Stimulated activated CD4-positive, alpha-beta T cell treated with anti-CD3 and anti-CD28 coated beads, Interleukin-2, amount 100 ng/mL, for 48 hours (primary cell): ENCODE results near the gene ELMO1.
"Not testable (repeated sequence)": the region's sequence is repeated elsewhere in the genome, so short reads cannot be mapped to it uniquely, and the experiment has no call there.

Source experiments
- DNase-seq, 2 donors: peaks; one replicate each; pipeline ENCODE4 v3.0.0-alpha.2; 2020

Gene ELMO1

DNA sequence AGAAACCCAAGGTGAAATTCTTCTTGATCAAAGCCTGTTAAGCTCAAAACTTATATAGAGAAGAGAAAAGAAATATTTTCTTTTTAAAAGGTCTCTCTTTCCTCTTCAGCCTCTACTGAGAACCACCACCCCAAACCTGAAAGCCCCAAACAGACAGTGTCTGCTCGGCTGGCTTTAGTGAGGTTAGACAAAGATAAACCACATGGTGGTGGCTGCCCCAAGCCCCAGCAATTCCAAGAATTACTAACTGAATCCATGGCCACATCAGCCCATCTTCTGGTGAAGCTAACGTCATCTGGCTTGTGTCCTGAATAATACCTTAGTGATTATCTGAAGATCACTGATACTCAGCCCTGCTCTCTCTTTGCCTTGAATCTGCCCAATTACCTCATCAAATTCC lies 275.0 kb downstream of the ELMO1 start:
- no peak for DNase-seq

DNA sequence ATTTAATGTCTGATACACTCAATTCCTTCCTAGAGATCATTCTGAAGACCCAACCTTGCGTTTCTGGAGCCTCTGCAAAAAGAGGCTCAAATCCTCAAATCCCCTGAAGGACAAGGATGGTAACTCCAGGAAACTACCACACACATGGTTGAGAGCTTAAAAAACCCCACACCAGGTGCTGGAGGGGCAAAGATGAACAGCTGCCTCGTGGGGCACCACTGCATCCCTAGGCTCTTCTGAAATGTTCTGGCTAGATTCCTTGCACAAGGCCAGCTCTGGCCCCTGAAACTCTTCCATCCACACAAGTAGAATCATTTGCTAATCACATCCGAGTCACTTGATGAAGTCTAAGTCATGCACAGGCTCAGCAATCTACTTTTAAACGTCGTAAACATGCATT lies 286.6 kb downstream of the ELMO1 start:
- DNase-seq: no peak

DNA sequence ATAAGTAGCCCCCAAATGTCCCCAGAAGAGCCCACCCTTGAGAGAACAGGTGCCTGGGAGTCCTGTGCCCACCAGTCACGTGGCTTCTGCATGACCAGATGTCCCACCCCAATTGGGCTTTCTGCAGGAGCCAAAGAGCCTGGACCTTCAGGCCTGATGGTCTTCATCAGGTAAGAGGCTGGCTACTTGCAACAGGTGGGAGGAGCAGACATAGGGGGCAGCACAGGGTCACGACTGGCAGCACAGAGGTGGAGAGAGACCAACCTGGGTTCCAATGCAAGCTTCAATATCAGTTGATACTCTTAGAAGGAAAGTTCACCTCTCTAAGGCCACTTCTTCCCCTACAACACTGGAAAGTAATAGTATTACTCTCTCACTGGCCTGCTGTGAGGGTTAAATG lies 288.0 kb downstream of the ELMO1 start:
- DNase-seq: no peak

DNA sequence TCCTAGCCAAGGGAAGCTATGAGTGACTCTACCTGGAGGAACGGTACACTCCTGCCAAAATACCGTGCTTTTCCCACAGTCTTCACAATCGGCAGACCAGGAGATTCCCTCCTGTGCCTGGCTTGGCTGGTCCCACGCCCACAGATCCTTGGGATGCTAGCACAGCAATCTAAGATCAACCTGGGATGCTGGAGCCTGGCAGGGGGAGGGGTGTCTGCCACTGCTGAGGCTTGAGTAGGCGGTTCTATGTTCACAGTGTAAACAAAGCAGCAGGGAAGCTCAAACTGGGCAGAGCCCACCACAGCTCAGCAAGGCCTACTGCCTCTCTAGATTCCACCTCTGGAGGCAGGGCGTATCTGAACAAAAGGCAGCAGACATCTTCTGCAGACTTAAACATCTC lies 295.3 kb downstream of the ELMO1 start:
- DNase-seq: no peak

DNA sequence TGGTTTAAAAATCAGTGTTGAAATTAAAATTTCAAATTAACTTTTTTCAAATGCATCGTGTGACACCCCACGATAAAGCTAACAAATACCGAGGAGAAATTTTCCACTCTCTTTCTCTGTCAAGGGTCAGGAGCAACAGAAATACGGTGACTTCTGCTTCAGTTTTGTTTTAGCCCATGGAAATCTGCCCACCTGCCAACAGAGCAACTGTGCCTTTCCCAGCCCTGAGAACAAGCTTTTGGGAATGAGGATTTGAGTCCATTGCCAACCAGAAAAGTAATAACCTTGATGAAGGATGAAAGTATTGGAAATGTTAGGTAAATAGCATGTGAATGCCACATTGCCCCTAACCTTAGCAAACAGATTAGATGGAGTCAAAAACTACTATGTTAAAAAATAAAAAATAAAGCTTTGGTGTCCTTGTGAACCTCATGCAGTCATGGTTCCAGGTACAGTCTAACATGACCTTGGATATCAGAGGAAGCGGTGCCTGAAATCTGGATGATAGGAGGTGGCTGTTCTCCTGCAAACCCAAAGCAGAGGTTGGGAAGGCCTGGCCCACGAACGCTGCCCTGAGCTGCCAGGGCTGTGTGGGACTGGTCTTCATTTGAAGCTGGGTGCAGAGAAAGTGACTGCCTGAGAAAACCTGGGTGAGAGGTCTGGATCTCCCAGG lies 296.8 kb downstream of the ELMO1 start:
- DNase-seq: no peak

DNA sequence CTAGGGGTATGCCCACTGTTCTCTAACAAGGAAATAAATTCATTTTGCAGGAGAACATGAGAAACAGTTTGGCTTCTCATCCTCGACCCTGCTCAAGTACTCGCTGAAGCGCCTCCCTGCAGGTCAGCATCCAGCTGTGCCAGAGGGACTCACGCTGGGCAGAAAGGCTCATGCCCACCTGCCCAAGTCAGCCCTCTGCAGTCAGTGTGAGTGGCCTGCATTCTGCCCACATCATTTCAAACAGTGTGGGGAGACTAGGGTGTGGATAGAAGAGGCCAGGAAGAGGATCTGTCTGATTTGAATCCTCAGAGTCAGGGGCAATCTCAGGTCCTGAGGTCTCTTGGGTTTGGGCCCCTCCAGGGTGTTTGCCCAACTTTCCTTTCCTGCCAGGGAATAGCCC lies 297.8 kb downstream of the ELMO1 start:
- DNase-seq: no peak

DNA sequence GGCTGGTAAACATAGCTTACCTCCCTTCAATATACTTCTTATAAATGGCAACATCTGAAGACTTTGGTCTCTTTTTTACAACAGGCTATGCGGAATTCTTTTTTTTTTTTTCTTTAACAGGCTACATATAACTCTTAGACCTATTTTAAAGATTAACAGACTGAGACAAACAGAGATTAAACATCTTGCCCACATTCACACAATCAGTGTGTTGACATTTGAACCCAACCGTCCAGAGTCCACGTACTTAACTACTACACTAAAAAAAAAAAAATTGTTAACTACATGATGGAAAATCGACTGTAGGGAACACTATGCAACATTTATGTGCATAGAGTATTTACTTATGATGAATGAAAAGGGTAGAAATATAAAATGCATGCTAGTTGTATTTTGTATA lies 298.5 kb downstream of the ELMO1 start:
- DNase-seq: no peak

DNA sequence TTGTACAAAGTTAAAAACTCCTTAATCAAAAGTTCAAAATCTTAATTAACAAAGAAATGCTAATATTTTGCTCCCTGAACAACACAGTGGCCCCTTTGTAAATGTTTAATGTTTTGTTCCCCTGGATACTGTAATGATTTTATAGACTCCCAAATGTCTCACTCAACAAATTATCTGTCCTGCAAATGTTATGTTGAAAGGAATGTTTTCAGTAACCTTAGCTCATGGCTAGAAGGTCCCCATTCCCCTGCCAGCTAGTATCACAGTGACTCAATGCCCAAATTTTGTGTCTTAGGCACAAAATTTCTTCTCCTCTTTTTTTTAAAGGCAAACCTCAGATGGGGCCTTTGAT lies 298.9 kb downstream of the ELMO1 start:
- no peak for DNase-seq

DNA sequence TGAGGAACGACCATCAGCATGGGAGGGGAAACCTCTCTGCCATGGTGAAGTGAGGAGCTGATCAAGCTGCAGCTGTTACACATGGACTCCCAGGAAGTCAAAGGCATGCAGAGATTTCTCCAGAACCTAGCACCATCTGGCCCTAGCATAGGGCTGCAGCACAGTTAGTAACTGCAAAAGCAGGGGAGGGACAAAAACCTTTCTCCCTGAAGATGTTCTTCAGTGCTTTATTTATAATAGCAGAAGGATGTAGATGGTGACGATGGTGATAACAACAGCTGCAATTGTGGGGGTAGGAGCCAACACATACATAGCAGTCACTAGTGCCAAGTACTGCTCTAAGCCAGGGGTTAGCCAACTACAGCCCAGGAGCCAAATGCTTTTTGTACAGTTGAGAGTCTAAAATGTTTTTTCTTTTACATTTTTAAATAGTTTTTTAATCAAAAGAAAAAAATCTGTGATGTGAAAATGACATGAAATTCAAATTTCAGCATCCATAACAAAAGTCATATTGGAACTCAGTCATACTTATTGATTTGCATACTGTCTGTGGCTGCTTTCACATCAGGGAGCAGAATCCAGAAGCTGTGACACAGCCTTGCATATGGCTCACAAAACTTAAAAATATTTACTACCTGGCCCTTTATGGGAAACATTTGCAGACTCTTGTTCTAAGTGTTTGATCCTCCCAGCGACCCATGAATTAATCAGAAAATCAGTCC lies 299.5 kb downstream of the ELMO1 start:
- DNase-seq: no peak

DNA sequence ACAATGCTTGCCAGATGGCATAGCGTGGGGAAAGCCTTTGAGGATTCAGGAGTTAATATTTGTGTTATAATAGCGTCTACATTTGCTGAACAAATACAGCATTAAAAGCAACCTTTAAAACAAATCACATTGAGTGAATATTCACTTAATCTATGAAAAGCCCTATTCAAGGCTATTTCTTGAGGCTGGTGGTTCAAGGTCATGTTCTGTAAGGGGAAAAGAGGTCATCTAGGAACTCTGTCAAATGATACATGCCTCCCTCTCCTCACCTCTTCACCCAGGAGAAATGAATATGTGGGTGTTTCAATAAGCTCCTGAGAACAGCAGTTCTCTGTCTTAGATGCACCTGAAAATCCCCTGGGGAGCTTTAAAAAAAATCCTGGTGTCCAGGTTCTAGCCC lies 303.0 kb downstream of the ELMO1 start:
- DNase-seq: no peak

DNA sequence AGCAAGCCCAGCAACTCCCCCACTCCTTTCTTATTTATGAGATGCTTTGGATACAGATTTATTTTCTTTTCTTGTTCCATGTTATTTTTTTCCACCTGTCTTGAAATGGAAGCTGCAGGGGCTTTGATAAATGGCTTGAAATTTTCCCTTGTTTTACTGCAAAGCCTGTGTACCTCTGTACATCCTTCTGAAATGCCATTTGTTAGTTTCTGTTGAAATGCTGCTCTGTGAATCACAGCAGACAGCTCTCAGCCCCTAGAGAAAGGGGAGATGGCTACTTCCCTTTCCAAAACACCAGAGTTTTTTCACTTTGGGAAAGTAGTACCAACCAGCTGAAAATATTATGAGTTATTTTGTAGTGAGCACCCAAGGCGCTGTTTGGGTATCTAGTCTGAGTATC lies 304.2 kb downstream of the ELMO1 start:
- no peak for DNase-seq

DNA sequence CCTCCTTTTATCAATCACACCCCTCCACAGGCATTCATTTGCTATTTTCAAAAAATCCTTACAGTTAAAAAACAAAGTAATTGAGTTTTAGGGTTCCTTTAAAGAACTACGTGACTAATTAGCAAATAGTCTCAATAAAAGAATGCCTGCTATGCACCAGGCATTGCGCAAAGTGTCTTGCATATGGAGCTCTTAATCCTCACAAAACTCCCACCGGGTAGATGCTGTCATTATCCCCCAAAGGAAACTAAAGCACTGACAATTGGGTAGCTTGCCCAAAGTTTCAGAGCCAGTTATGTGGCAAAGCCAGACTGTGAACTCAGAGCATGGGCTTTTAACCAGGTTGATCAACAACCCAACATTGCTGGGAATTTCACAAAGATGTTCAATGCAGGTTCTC lies 305.7 kb downstream of the ELMO1 start:
- DNase-seq: no peak

DNA sequence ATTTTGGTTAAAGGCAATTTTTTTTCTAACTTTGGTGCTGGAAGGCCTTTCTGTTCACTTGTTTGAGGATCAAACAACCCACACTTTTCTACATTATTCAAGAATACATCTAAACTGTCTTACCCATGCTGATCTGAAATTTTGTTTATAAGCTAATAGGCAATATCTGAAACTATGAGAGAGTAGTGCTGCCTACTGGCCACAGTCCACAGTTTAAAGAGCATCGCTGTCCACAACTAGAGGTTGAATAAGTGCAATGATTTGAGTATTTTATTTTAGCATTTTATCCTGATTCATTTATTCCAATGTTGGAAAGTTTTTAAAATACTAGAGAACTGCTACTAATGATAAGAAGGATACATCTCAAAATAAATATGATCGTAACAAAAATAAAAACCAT lies 306.9 kb downstream of the ELMO1 start:
- DNase-seq: no peak

DNA sequence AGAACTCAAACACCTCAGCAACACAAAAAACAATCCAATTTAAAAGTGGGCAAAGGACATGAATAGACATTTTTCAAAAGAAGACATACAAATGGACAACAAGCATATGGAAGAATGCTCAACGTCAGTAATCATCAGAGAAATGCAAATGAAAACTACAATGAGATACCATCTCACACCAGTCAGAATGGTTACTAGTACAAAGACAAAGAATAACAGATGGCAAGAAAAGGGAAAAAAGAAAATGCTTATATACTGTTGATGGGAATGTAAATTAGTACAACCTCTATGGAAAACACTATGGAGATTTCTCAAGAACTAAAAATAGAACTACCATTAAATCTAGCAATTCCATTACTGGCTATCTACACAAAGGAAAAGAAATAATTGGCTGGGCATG lies 314.8 kb downstream of the ELMO1 start:
- DNase-seq: not testable (repeated sequence)

DNA sequence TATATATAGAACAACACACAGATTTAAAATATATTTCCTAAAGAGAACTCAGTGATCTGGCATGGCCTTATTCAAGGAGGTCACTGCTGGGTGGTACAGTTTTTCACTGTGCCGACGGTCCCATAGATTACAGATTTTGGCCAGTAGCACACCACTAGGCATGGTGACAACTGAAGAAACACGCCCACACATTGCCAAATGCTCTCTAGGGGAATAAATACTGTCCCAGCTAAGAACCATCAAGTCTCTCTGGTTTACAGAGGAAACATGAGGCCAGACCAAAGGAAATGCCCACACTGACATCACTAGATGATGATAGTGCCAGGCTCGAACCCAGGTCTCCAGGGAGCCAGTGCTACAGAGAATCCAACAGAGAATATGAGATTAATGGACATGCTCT lies 316.8 kb downstream of the ELMO1 start:
- no peak for DNase-seq

DNA sequence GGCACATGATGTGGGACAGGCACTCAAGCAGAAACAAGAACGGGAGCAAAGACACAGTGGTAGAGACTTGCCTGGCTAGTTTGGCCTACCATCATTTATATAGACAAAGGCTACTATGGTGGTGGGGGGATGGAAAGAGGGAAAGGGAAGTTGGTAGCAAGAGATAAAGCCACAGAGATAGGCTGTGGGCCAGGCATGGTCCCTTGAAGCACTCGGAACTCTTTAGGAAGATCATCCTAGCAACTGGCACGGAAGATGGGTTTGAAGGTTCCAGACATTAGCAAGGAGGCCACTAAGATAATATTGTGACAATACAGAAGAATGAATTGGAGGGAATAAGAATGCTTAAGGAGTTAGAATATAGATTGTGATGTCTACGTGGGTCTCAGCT lies 319.6 kb downstream of the ELMO1 start:
- no peak for DNase-seq

DNA sequence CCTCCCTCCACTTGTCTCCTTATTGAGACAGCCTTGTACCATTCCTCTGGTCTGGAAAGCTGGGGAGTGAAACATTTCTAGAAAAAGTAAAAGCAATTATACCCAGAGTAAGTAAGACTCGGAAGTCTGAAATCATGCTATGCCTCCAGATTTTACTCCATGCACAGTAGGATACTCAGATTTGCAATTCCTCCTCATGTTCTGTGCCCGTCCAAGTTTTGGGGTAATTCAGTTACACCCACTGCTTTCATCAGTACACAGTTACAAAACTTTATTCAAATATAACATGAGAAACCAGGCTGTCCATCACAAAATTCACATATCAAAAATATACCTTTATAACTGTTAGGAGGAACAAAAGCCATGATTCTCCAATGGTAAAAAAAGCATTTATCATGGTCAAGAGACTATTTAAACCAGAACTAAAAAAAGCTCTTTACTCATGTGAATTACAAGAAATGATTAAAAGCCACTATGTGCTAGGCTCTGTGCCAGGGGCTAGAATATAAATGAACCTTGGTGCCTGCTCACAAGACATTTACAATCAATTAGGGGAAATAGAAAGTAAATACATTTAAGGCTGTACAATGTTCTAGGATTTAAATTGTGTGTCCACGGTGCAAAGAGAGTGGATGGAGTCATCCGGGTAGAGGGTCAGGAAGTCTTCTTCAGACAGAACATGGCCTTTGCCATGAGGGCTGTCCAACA lies 320.2 kb downstream of the ELMO1 start:
- no peak for DNase-seq

DNA sequence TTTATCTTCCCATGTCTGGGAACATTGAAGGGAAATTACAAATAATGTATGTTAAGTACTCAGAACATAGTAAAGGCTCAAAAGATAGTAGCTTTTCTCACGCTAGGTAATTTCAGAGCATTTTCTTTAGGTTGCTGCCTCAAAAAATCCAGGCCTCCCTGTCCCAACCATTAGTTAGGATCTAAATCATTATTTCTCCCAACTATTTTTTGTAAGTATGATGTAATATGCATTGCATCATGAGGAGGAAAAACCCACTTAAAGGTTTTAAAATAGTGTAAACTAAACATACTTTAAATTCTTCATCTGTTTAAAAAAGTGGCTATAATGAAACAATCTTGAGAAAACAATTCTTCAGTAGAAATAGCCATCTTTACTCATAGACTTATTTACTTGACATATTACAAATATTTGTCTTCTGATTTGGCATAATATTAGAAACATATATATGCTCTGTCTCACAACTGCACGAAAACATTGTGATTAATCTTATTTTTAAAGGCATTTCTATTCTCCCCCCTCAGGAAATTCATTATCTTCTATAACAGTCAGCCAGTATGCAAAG lies 329.3 kb downstream of the ELMO1 start:
- DNase-seq: no peak

DNA sequence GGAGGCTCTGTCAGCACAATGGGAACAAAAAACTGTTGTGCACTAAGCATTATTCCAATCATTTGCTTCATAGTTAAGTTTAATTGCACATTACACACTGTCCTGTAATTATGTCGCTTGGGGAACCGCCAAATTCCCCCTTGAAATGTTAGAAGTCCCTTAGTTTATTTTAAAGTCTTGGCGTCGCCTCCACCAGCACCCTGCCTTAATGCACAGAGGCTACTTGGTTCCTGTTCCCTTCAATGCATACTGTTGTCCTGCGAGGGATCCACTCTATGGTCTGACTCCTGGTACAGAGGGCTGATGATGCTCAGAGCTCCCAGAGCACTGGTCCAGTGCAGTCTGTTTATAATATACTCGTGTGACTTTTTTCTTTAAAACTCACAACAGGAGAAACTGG lies 330.7 kb downstream of the ELMO1 start:
- no peak for DNase-seq

DNA sequence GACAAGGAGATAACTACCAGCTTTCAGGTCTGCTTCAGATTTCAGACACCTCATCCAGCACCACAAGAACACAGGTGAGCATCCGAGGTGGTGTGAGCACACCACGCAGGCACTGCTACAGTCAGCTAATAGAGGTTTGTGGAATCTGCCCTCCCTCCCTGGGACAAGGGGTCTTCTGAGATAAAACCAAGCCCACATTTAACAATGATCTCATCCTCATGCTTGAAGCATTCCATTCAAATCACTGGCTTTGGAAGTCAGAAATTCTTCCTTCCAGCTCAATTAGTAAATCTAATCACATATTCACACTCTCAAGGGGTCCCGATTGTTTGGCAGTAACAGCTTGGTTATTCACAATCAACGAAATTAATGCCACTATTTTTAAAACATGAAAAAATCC lies 331.4 kb downstream of the ELMO1 start:
- no peak for DNase-seq

DNA sequence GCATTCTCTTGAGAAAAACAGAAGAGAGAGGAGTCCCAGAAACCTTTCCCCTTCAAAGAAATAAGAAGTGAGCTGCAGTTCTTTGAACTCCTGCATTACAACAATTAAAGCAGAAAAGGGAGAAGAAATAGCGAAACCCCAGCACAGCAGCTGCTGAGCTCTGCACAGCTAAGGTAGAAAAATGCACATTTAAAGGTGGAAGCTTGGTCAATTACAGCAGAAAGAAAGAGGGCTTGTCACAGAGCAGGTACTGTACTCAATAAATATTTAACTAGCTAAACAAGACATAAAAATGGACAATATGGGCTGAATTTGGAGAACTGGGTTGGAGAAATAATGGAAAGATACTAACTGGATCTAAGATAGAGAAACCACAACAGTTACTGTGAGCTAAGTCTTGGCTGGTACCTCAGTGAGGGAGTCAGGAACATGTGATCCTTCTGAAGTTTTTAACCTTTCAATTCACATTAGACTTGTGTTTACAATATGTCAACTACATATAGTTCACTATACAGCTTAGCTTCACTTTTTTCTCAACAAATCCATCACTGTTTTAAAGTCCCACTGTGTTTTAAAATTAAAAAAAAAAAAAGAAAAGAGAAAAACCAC lies 332.5 kb downstream of the ELMO1 start:
- no peak for DNase-seq

DNA sequence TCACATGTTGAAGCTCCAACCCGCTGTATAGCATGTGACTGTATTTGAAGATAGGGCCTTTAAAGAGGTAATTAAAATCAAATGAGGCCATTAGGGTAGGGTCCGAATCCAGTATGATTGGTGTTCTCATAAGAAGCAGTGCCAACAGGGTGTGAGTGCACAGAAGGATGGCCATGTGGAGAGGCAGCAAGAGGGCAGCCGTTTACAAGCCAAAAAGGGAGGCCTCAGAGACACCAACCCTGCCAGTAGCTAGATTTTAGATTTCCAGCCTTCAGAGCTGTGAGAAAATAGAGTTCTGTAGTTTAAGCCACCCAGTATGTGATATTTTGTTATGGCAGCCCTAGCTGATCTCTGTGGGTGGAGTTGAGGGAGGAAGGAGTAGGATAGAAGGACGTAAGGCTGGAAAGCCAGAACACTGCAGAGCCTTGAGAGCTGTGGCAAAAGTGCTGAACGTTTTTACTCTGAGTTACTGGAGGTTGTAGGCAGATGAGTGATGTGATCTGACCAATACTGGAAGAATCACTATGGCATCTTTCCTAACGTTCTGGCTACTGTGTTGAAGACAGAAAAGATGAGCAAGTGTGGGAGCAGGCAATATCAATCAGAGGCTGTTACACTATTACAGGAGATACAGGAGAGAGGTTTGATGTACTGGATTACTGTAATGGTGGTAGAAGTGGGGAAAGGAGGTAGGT lies 334.9 kb downstream of the ELMO1 start:
- peak in 1 of 2 donors; percentile 3 for DNase-seq

DNA sequence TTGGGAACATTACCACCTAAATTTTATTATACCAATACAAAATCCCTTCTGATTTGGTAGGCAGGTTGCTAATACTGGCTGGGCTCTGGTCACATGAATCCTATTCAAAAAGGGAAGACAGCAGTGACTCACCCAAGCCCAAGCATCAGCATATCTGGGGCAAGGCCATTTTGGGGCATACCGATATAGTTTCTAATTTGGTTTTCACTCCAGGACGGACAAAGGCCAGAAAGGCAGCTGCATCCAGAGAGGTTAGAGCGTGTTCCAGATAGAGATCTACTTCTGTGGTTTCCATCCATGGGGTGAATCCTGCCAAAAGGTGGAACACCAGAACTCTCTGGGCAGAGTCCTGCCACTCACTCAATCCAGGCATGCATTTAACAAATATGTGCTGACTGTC lies 335.8 kb downstream of the ELMO1 start:
- DNase-seq: no peak
